WTC11 (cell line): ENCODE results near the gene NEDD9.

Experiments
- CTCF ChIP-seq: fragments of 200-600 bp; IDR thresholded peaks from 2 replicates; pipeline ENCODE4 v1.8.0; 2022; ENCODE audit warnings: antibody characterized with exemption
- MAX ChIP-seq: sonication (generic); formaldehyde crosslinking; IDR thresholded peaks from 2 replicates; pipeline ENCODE4 v1.8.0; 2022; ENCODE audit warnings: mild to moderate bottlenecking, missing genetic modification reagents
- NR2C2 ChIP-seq: sonication (generic); formaldehyde crosslinking; IDR thresholded peaks from 2 replicates; pipeline ENCODE4 v1.8.0; 2022; ENCODE audit warnings: mild to moderate bottlenecking, missing genetic modification reagents
- ZBTB21 ChIP-seq: sonication (generic); formaldehyde crosslinking; IDR thresholded peaks from 2 replicates; pipeline ENCODE4 v1.8.1; 2023; ENCODE audit warnings: mild to moderate bottlenecking, missing genetic modification reagents, borderline replicate concordance
- ZNF263 ChIP-seq: sonication (generic); formaldehyde crosslinking; IDR thresholded peaks from 2 replicates; pipeline ENCODE4 v1.8.1; 2022; ENCODE audit warnings: low read depth, mild to moderate bottlenecking, moderate library complexity, missing genetic modification reagents

GRCh38 chr6:11273406-11274065 lies 41.1 kb upstream of the NEDD9 start:
- no peak for TF ChIP-seq ZBTB21 (CRISPR knock-in tag)
- TF ChIP-seq CTCF, result no peak
- no peak for TF ChIP-seq ZNF263 (CRISPR knock-in tag)
- TF ChIP-seq NR2C2 (CRISPR knock-in tag), result no peak
- no peak for TF ChIP-seq MAX
